ENCODE measurements around the gene RFX4. TPM values are rescaled to one million over a fixed set of nuclear protein-coding genes. Genes with fewer than 3 reads are reported as not detected.

Gene RFX4
- total RNA-seq, 2 experiments from 2014 or later = not detected

DNA sequence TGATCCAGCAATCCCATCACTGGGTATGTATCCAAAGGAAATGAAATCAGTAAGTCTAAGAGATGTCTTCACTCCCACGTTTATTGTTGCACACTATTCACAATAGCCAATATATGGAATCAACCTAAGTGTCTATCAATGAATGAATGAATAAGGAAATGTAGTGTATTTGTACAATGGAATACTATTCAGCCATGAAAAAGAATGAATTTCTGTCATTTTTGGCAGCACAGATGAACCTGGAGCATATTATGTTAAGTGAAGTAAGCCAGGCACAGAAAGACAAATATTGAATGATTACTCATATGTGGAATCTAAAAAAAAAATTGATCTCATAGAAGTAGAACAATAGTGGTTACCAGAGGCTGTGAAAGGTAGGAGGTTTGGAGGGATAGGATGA, 30.6 kb upstream of the RFX4 start:
- H4K20me1 ChIP-seq (ENCODE audit: insufficient read depth, low read length) = no peaks in the 10 kb centered on the region
- H3K79me2 ChIP-seq (ENCODE audit: insufficient read depth, low read depth, low read length) = no peaks in the 10 kb centered on the region
- no peaks in the 10 kb centered on the region for H3K36me3 ChIP-seq (ENCODE audit: insufficient read depth, low read length)
- intact Hi-C loops (cut with micrococcal nuclease; ENCODE audit: unreplicated experiment) = no loop called here
- POLR2A ChIA-PET = interaction anchor here (0.6 kb wide), 1 partner anchor 1062 kb away, joined by 3 read pairs; no protein-coding TSS in a partner anchor
- no peaks in the 10 kb centered on the region for H3K9me3 ChIP-seq (ENCODE audit: low read length)
- no peak overlapping the region for H3K4me3 ChIP-seq (ENCODE audit: low read depth, low read length, poor library complexity, severe bottlenecking)
- no peak overlapping the region for H2AFZ ChIP-seq (ENCODE audit: low read length)
- CTCF ChIA-PET (ENCODE audit: unreplicated experiment) = no interaction called here
- no peak for DNase-seq (ENCODE audit: low spot score)
- no peaks in the 10 kb centered on the region for H3K4me1 ChIP-seq (ENCODE audit: insufficient read depth, low read length, poor library complexity, severe bottlenecking)
- H3K9me2 ChIP-seq (ENCODE audit: insufficient read depth, low read length) = no peaks in the 10 kb centered on the region
- H3K27ac ChIP-seq (ENCODE audit: low read depth, low read length, poor library complexity, severe bottlenecking) = no peak overlapping the region
- no peak overlapping the region for H3K4me2 ChIP-seq (ENCODE audit: low read length)
- no TSS peak for BruUV-seq (replicated peaks)
- TF ChIP-seq EZH2phosphoT487 (IDR thresholded peaks at IDR 0.05; ENCODE audit: borderline replicate concordance, low read depth, low read length) (no peak), CTCF (conservative IDR thresholded peaks at IDR 0.05; ENCODE audit: low read length) (no peak)

GRCh38 chr12:106564678-106565329, 18.0 kb upstream of the RFX4 start:
- no peak for DNase-seq (ENCODE audit: low spot score)
- H3K4me2 ChIP-seq (ENCODE audit: low read length) = no peak overlapping the region
- TF ChIP-seq CTCF (conservative IDR thresholded peaks at IDR 0.05; ENCODE audit: low read length) (no peak), EZH2phosphoT487 (IDR thresholded peaks at IDR 0.05; ENCODE audit: borderline replicate concordance, low read depth, low read length) (no peak)
- ChIA-PET POLR2A (no interaction called here), CTCF (ENCODE audit: unreplicated experiment) (no interaction called here)
- H4K20me1 ChIP-seq (ENCODE audit: insufficient read depth, low read length) = no peaks in the 10 kb centered on the region
- no peaks in the 10 kb centered on the region for H3K4me1 ChIP-seq (ENCODE audit: insufficient read depth, low read length, poor library complexity, severe bottlenecking)
- H3K9me3 ChIP-seq (ENCODE audit: low read length) = no peaks in the 10 kb centered on the region
- no peak overlapping the region for H2AFZ ChIP-seq (ENCODE audit: low read length)
- no peaks in the 10 kb centered on the region for H3K9me2 ChIP-seq (ENCODE audit: insufficient read depth, low read length)
- H3K36me3 ChIP-seq (ENCODE audit: insufficient read depth, low read length) = no peaks in the 10 kb centered on the region
- H3K27ac ChIP-seq (ENCODE audit: low read depth, low read length, poor library complexity, severe bottlenecking) = no peak overlapping the region
- no peaks in the 10 kb centered on the region for H3K79me2 ChIP-seq (ENCODE audit: insufficient read depth, low read depth, low read length)
- BruUV-seq (replicated peaks) = no TSS peak
- intact Hi-C loops (cut with micrococcal nuclease; ENCODE audit: unreplicated experiment) = no loop called here
- no peak overlapping the region for H3K4me3 ChIP-seq (ENCODE audit: low read depth, low read length, poor library complexity, severe bottlenecking)

DNA sequence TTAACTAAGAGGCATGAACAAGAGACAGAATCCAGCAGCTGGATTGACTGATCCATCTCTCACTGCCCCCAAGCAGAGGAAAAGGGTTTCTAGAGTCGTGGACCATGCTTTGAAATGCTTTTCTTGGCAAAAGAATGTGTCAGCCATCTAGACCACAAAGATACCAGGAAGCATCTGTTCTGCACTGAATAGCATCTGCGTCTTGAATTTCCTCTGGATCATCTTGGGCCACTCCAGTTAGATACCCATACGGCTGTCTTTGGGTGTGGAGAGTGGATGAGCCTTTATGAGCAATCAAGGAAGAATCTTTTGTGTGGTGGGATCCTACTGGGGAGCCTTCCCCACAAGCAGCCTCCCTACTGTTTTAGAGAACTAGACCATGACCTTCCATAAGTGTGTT, 16.0 kb upstream of the RFX4 start:
- Histone ChIP-seq H3K4me1 (ENCODE audit: insufficient read depth, low read length, poor library complexity, severe bottlenecking) (no peaks in the 10 kb centered on the region), H3K36me3 (ENCODE audit: insufficient read depth, low read length) (no peaks in the 10 kb centered on the region), H3K9me3 (ENCODE audit: low read length) (no peaks in the 10 kb centered on the region), H3K79me2 (ENCODE audit: insufficient read depth, low read depth, low read length) (no peaks in the 10 kb centered on the region), H3K27ac (ENCODE audit: low read depth, low read length, poor library complexity, severe bottlenecking) (no peak overlapping the region), H3K4me3 (ENCODE audit: low read depth, low read length, poor library complexity, severe bottlenecking) (no peak overlapping the region), H3K4me2 (ENCODE audit: low read length) (no peak overlapping the region), H3K9me2 (ENCODE audit: insufficient read depth, low read length) (no peaks in the 10 kb centered on the region), H2AFZ (ENCODE audit: low read length) (no peak overlapping the region), H4K20me1 (ENCODE audit: insufficient read depth, low read length) (no peaks in the 10 kb centered on the region)
- no TSS peak for BruUV-seq (replicated peaks)
- POLR2A ChIA-PET = no interaction called here
- TF ChIP-seq CTCF (conservative IDR thresholded peaks at IDR 0.05; ENCODE audit: low read length) = no peak
- no peak for TF ChIP-seq EZH2phosphoT487 (IDR thresholded peaks at IDR 0.05; ENCODE audit: borderline replicate concordance, low read depth, low read length)
- intact Hi-C loops (cut with micrococcal nuclease; ENCODE audit: unreplicated experiment) = no loop called here
- CTCF ChIA-PET (ENCODE audit: unreplicated experiment) = no interaction called here
- DNase-seq (ENCODE audit: low spot score) = no peak
